Liver (tissue), 3 donors: ENCODE measurements around the gene DEFB112.

Experiments used
- CTCF ChIP-seq: fragments of 150-350 bp; IDR thresholded peaks from 2 replicates; pipeline ENCODE4 v1.5.1; 2017; ENCODE audit warnings: improper control_type of control experiment, low read depth, low read length; ENCODE audit not compliant: missing input control
- EGR1 ChIP-seq, 2 donors: IDR thresholded peaks; 2 replicates each; pipeline ENCODE4 v1.6.1; 2016 to 2018; ENCODE audit warnings: antibody characterized with exemption in 2 of 2, low read depth in 2 of 2
- FOXA1 ChIP-seq: IDR thresholded peaks from 2 replicates; pipeline ENCODE4 v1.6.1; 2016; ENCODE audit warnings: antibody characterized with exemption
- GABPA ChIP-seq, 2 donors: IDR thresholded peaks in 1 of 2; conservative IDR thresholded peaks in 1 of 2; 2 replicates each; pipeline ENCODE4 v1.6.1; 2016; ENCODE audit warnings: antibody characterized with exemption in 2 of 2, mild to moderate bottlenecking in 1 of 2, moderate library complexity in 1 of 2
- JUND ChIP-seq, 2 donors: IDR thresholded peaks; 2 replicates each; pipeline ENCODE4 v1.6.1; 2016; ENCODE audit warnings: antibody characterized with exemption in 2 of 2
- MAX ChIP-seq: IDR thresholded peaks from 2 replicates; pipeline ENCODE4 v1.6.1; 2016; ENCODE audit warnings: antibody characterized with exemption
- RAD21 ChIP-seq, 2 donors: IDR thresholded peaks; 2 replicates each; pipeline ENCODE4 v1.6.1; 2016; ENCODE audit warnings: antibody characterized with exemption in 2 of 2, mild to moderate bottlenecking in 2 of 2
- REST ChIP-seq: IDR thresholded peaks from 2 replicates; pipeline ENCODE4 v1.6.1; 2016; ENCODE audit warnings: antibody characterized with exemption, mild to moderate bottlenecking
- SP1 ChIP-seq: IDR thresholded peaks from 2 replicates; pipeline ENCODE4 v1.6.1; 2018; ENCODE audit warnings: antibody characterized with exemption, mild to moderate bottlenecking
- TAF1 ChIP-seq: conservative IDR thresholded peaks from 2 replicates; pipeline ENCODE4 v1.6.1; 2016; ENCODE audit warnings: antibody characterized with exemption, mild to moderate bottlenecking
- YY1 ChIP-seq: IDR thresholded peaks from 2 replicates; pipeline ENCODE4 v1.6.1; 2016; ENCODE audit warnings: antibody characterized with exemption, mild to moderate bottlenecking
- TF ChIP-seq, protein P1 (sequence below): IDR thresholded peaks from 2 replicates; pipeline ENCODE4 v1.6.1; 2016; ENCODE audit warnings: antibody characterized with exemption
- donor health status: healthy.
- donor health status: healthy.

DNA sequence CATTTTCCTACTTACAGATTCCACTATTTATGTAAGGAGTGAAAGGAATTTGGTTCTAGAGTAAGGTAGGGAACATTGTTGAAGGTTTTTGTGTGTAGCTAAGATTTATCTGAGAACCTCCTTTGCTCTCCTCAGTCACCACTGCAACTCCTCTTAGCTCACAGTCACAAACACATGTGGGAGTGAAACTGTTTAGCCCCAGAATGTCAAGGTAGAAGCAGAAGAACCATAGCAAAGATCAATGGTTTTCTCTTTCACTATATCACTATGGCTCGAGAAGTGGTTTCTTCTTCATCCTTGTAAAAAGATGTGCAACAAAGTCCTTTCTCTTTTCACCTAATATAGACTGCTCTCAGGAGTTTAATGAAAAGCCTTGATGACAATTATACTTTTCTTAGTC, 6.5 kb upstream of the DEFB112 start:
- TF ChIP-seq CTCF, result no peak
- no peak for TF ChIP-seq FOXA1
- no peak for TF ChIP-seq YY1
- no peak for TF ChIP-seq REST
- no peak for TF ChIP-seq GABPA (IDR thresholded peaks at IDR 0.05 in 1 of 2, conservative IDR thresholded peaks at IDR 0.05 in 1 of 2)
- no peak for TF ChIP-seq SP1
- TF ChIP-seq, protein P1, sequence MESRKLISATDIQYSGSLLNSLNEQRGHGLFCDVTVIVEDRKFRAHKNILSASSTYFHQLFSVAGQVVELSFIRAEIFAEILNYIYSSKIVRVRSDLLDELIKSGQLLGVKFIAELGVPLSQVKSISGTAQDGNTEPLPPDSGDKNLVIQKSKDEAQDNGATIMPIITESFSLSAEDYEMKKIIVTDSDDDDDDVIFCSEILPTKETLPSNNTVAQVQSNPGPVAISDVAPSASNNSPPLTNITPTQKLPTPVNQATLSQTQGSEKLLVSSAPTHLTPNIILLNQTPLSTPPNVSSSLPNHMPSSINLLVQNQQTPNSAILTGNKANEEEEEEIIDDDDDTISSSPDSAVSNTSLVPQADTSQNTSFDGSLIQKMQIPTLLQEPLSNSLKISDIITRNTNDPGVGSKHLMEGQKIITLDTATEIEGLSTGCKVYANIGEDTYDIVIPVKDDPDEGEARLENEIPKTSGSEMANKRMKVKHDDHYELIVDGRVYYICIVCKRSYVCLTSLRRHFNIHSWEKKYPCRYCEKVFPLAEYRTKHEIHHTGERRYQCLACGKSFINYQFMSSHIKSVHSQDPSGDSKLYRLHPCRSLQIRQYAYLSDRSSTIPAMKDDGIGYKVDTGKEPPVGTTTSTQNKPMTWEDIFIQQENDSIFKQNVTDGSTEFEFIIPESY, result no peak
- no peak for TF ChIP-seq RAD21 (IDR thresholded peaks at IDR 0.05)
- no peak for TF ChIP-seq TAF1
- TF ChIP-seq JUND (IDR thresholded peaks at IDR 0.05), result no peak
- no peak for TF ChIP-seq MAX
- TF ChIP-seq EGR1 (IDR thresholded peaks at IDR 0.05; ENCODE audit: low read depth in 2 of 2), result no peak
